Stimulated activated CD8-positive, alpha-beta memory T cell treated with anti-CD3 and anti-CD28 coated beads, Interleukin-4, amount 100 ng/mL, for 1 hour (primary cell): ENCODE measurements around the gene POLR3F.
"Not testable (repeated sequence)": the region's sequence is repeated elsewhere in the genome, so short reads cannot be mapped to it uniquely, and the experiment has no call there.

ENCODE experiments used
- DNase-seq, 2 donors: peaks; one replicate each; pipeline ENCODE4 v3.0.0-alpha.2; 2020; ENCODE audit warnings: low read depth in 2 of 2, low spot score in 1 of 2

POLR3F gene

GRCh38 chr20:18466894-18467730 is at the start of gene POLR3F, which contains the start of gene DZANK1:
TSS of gene POLR3F (plus strand) at chr20:18467390. CDS start at chr20:18467507, 117 bp downstream.
TSS of gene DZANK1 (minus strand) at chr20:18467030. CDS start at chr20:18465358, 1,672 bp downstream.
- peak; percentile 80 to 81 for DNase-seq

- no peak for DNase-seq
Observed at GRCh38 chr20:18421608-18422007, 45.6 kb upstream of the POLR3F start.

GRCh38 chr20:18427214-18427613 is 40.0 kb upstream of the POLR3F start:
- no peak for DNase-seq

GRCh38 chr20:18428490-18429173 is 38.6 kb upstream of the POLR3F start:
- no peak for DNase-seq

- no peak for DNase-seq
Observed at GRCh38 chr20:18430172-18430826, 36.9 kb upstream of the POLR3F start.

GRCh38 chr20:18431206-18431605 is 36.0 kb upstream of the POLR3F start:
- no peak for DNase-seq

GRCh38 chr20:18436847-18437246 is 30.3 kb upstream of the POLR3F start:
- no peak for DNase-seq

GRCh38 chr20:18440403-18440802 is 26.8 kb upstream of the POLR3F start:
- DNase-seq: no peak

- DNase-seq: no peak
Observed at GRCh38 chr20:18443886-18444285, 23.3 kb upstream of the POLR3F start.

- no peak for DNase-seq
Observed at GRCh38 chr20:18456600-18456999, 10.6 kb upstream of the POLR3F start.

GRCh38 chr20:18465536-18466200 is 1.5 kb upstream of the POLR3F start:
- no peak for DNase-seq

GRCh38 chr20:18466574-18466893 is 656 bp upstream of the POLR3F start:
- no peak for DNase-seq

GRCh38 chr20:18477218-18477617 is 10.0 kb downstream of the POLR3F start:
- DNase-seq: no peak

GRCh38 chr20:18477821-18478220 is 10.6 kb downstream of the POLR3F start:
- no peak for DNase-seq

GRCh38 chr20:18481596-18481995 is 14.4 kb downstream of the POLR3F start:
- DNase-seq: no peak

GRCh38 chr20:18488301-18488700 is 21.1 kb downstream of the POLR3F start:
- no peak for DNase-seq

GRCh38 chr20:18496042-18496441 is 28.9 kb downstream of the POLR3F start:
- DNase-seq: no peak

GRCh38 chr20:18496740-18497592 is 29.8 kb downstream of the POLR3F start, which contains the start of gene RBBP9:
TSS of gene RBBP9 (minus strand) at chr20:18497225. CDS start at chr20:18497167, 58 bp downstream.
- DNase-seq: peak; percentile 38 to 55

GRCh38 chr20:18497603-18498002 is 30.4 kb downstream of the POLR3F start:
- DNase-seq: no peak

GRCh38 chr20:18501672-18502071 is 34.5 kb downstream of the POLR3F start:
- DNase-seq: not testable (repeated sequence)
